CD4-positive, alpha-beta T cell (primary cell): ENCODE results near the gene ARID1B. TPM values are rescaled to one million over a fixed set of nuclear protein-coding genes. Genes with fewer than 3 reads are reported as not detected.

Source experiments
- ATAC-seq: fragments of 200-7000 bp; cut with Tn5 transposase; one replicate; pipeline ENCODE4 v1.10.0; 2022; ENCODE audit warnings: mild to moderate bottlenecking; ENCODE audit not compliant: poor library complexity
- CTCF ChIA-PET: fragments of 350-600 bp; sonication (Branson Sonifier 250); formaldehyde crosslinking; loops from one replicate; lab custom pipeline; 2021; ENCODE audit warnings: antibody characterized with exemption, inconsistent platforms; lab: Charles Lee
- POLR2A ChIA-PET: fragments of 350-600 bp; sonication (Branson Sonifier 250); formaldehyde crosslinking; loops from one replicate; lab custom pipeline; 2021; ENCODE audit warnings: antibody characterized with exemption, inconsistent platforms; lab: Charles Lee
- DNase-seq, 14 experiments: peaks; one replicate each; pipeline ENCODE4 v3.0.0-alpha.2; 2013 to 2020; ENCODE audit warnings: mixed read lengths in 2 of 14
- H3K27ac ChIP-seq, 2 donors: one replicate each; pipeline versions ENCODE4 v1.5.1 to v1.7.0; 2013; ENCODE audit warnings: low read length in 2 of 2, low read depth in 1 of 2, mild to moderate bottlenecking in 1 of 2
- H3K27me3 ChIP-seq, 2 experiments: 1 replicate in 1 of 2; 2 replicates in 1 of 2; pipeline versions ENCODE4 v1.6.1 to v1.7.0; 2013; ENCODE audit warnings: low read length in 2 of 2, control low read depth in 1 of 2, mild to moderate bottlenecking in 1 of 2, moderate library complexity in 1 of 2; ENCODE audit not compliant: insufficient read depth in 2 of 2, control insufficient read depth in 1 of 2
- H3K36me3 ChIP-seq: one replicate; pipeline ENCODE4 v1.6.1; 2013; ENCODE audit warnings: low read length, control low read depth; ENCODE audit not compliant: insufficient read depth
- H3K4me1 ChIP-seq: one replicate; pipeline ENCODE4 v1.6.1; 2013; ENCODE audit warnings: low read length, control low read depth; ENCODE audit not compliant: insufficient read depth
- H3K4me3 ChIP-seq: one replicate; pipeline ENCODE4 v1.5.1; 2013; ENCODE audit warnings: mild to moderate bottlenecking, low read length, moderate library complexity
- H3K9me3 ChIP-seq, 2 experiments: 1 replicate in 1 of 2; 2 replicates in 1 of 2; pipeline versions ENCODE4 v1.6.1 to v1.7.0; 2013; ENCODE audit warnings: low read length in 2 of 2, mild to moderate bottlenecking in 2 of 2, control low read depth in 1 of 2, moderate library complexity in 1 of 2; ENCODE audit not compliant: control insufficient read depth in 1 of 2, insufficient read depth in 1 of 2
- H3K27ac Mint-ChIP-seq: one replicate; pipeline ENCODE4 v1.8.0; 2020; ENCODE audit warnings: mixed read lengths
- H3K27me3 Mint-ChIP-seq: one replicate; pipeline ENCODE4 v1.8.0; 2021; ENCODE audit warnings: mixed read lengths
- H3K36me3 Mint-ChIP-seq: one replicate; pipeline ENCODE4 v1.8.0; 2021; ENCODE audit warnings: low read depth, mixed read lengths
- H3K4me1 Mint-ChIP-seq: one replicate; pipeline ENCODE4 v1.8.0; 2021; ENCODE audit warnings: low read depth, mixed read lengths
- H3K4me3 Mint-ChIP-seq: one replicate; pipeline ENCODE4 v1.8.0; 2020; ENCODE audit warnings: mild to moderate bottlenecking, mixed read lengths
- H3K9me3 Mint-ChIP-seq: one replicate; pipeline ENCODE4 v1.8.0; 2020; ENCODE audit warnings: mixed read lengths
- intact Hi-C, 2 experiments: fragments of 100-400 bp; cut with DNase I in 1 of 2; cut with micrococcal nuclease in 1 of 2; formaldehyde crosslinking; loops; one replicate each; pipeline versions ENCODE4 v1.15.1 to v1.9.0; 2023 to 2025; cut with DNase I, micrococcal nuclease
- total RNA-seq, 174 experiments: library from RNA in 2 of 174; stranded (reverse) in 2 of 174; gene quantifications; one replicate each; pipeline ENCODE4 v1.2.3 and lab custom pipeline; 2021 to 2026
- TF ChIP-seq, protein P1 (sequence below): fragments of 200-600 bp; IDR thresholded peaks from one replicate; pipeline ENCODE4 v1.8.0; 2022; ENCODE audit warnings: antibody characterized with exemption, mild to moderate bottlenecking

Gene ARID1B
- total RNA-seq, 2 experiments from 2014 or later: 120 to 125 TPM

- POLR2A ChIA-PET: no interaction called here
- intact Hi-C loops: no loop called here
- peaks cover 3% of the 10 kb centered on the region for H3K36me3 ChIP-seq
- Mint-ChIP-seq H3K27ac (no peak overlapping the region), H3K36me3 (peaks cover 5% of the 10 kb centered on the region), H3K9me3 (no peaks in the 10 kb centered on the region), H3K4me3 (no peak overlapping the region), H3K27me3 (no peaks in the 10 kb centered on the region), H3K4me1 (peaks cover 75% of the 10 kb centered on the region)
- DNase-seq (no peak), ATAC-seq (no peak)
- H3K9me3 ChIP-seq: no peaks in the 10 kb centered on the region
- TF ChIP-seq, protein P1, sequence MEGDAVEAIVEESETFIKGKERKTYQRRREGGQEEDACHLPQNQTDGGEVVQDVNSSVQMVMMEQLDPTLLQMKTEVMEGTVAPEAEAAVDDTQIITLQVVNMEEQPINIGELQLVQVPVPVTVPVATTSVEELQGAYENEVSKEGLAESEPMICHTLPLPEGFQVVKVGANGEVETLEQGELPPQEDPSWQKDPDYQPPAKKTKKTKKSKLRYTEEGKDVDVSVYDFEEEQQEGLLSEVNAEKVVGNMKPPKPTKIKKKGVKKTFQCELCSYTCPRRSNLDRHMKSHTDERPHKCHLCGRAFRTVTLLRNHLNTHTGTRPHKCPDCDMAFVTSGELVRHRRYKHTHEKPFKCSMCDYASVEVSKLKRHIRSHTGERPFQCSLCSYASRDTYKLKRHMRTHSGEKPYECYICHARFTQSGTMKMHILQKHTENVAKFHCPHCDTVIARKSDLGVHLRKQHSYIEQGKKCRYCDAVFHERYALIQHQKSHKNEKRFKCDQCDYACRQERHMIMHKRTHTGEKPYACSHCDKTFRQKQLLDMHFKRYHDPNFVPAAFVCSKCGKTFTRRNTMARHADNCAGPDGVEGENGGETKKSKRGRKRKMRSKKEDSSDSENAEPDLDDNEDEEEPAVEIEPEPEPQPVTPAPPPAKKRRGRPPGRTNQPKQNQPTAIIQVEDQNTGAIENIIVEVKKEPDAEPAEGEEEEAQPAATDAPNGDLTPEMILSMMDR: no peak
- peaks cover 17% of the 10 kb centered on the region for H3K4me1 ChIP-seq
- no peak overlapping the region for H3K27ac ChIP-seq
- CTCF ChIA-PET: interaction anchor here (0.9 kb wide), 1 partner anchor 26 kb away, joined by 4 read pairs; no protein-coding TSS in a partner anchor
- H3K27me3 ChIP-seq: no peaks in the 10 kb centered on the region
- H3K4me3 ChIP-seq: no peak overlapping the region
Measured at GRCh38 chr6:157063176-157063905, 286.2 kb downstream of the ARID1B start.

- intact Hi-C loops: no loop called here
- Histone ChIP-seq H3K4me1 (peaks cover 12% of the 10 kb centered on the region), H3K9me3 (no peaks in the 10 kb centered on the region), H3K27ac (no peak overlapping the region), H3K36me3 (peaks cover 3% of the 10 kb centered on the region), H3K4me3 (no peak overlapping the region), H3K27me3 (no peaks in the 10 kb centered on the region)
- POLR2A ChIA-PET: no interaction called here
- no peak overlapping the region for H3K27ac Mint-ChIP-seq
- DNase-seq (no peak), ATAC-seq (no peak)
- peaks cover 75% of the 10 kb centered on the region for H3K4me1 Mint-ChIP-seq
- no peaks in the 10 kb centered on the region for H3K27me3 Mint-ChIP-seq
- CTCF ChIA-PET: interaction anchor here (0.9 kb wide), 1 partner anchor 27 kb away, joined by 4 read pairs; no protein-coding TSS in a partner anchor
- H3K4me3 Mint-ChIP-seq: no peak overlapping the region
- TF ChIP-seq, protein P1: no peak
- peaks cover 5% of the 10 kb centered on the region for H3K36me3 Mint-ChIP-seq
- no peaks in the 10 kb centered on the region for H3K9me3 Mint-ChIP-seq
Measured at GRCh38 chr6:157063923-157064322, 286.7 kb downstream of the ARID1B start.

DNA sequence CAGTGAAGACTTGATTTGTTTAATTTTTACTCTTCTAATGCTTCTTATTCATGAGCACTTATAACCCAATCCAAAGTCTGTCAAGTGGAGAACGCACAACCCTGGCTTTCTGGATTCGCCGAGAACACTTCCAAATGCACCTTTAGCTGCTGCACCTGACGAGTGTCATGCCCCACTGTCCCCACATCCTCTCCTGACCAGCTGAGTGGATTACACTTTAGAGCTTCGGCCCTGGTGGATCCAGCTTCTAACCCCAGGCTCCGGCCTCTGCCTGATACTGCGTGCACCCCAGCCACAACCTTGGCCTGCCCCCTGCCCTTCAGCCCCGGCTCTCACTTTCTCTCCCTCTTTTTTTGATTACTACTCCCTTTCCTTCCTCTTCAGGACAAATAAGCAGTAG, 287.3 kb downstream of the ARID1B start:
- Histone ChIP-seq H3K27me3 (no peaks in the 10 kb centered on the region), H3K4me3 (no peak overlapping the region), H3K27ac (no peak overlapping the region), H3K9me3 (no peaks in the 10 kb centered on the region), H3K36me3 (peaks cover 3% of the 10 kb centered on the region), H3K4me1 (peaks cover 12% of the 10 kb centered on the region)
- Mint-ChIP-seq H3K27me3 (no peaks in the 10 kb centered on the region), H3K36me3 (peaks cover 5% of the 10 kb centered on the region), H3K27ac (no peak overlapping the region), H3K9me3 (no peaks in the 10 kb centered on the region), H3K4me3 (no peak overlapping the region), H3K4me1 (peaks cover 74% of the 10 kb centered on the region)
- ChIA-PET CTCF (interaction anchor here (0.9 kb wide), 1 partner anchor 27 kb away, joined by 4 read pairs; no protein-coding TSS in a partner anchor), POLR2A (no interaction called here)
- TF ChIP-seq, protein P1: no peak
- intact Hi-C loops: no loop called here
- DNase-seq (no peak), ATAC-seq (no peak)
